ENCODE measurements around the gene ATP7B.

DNA sequence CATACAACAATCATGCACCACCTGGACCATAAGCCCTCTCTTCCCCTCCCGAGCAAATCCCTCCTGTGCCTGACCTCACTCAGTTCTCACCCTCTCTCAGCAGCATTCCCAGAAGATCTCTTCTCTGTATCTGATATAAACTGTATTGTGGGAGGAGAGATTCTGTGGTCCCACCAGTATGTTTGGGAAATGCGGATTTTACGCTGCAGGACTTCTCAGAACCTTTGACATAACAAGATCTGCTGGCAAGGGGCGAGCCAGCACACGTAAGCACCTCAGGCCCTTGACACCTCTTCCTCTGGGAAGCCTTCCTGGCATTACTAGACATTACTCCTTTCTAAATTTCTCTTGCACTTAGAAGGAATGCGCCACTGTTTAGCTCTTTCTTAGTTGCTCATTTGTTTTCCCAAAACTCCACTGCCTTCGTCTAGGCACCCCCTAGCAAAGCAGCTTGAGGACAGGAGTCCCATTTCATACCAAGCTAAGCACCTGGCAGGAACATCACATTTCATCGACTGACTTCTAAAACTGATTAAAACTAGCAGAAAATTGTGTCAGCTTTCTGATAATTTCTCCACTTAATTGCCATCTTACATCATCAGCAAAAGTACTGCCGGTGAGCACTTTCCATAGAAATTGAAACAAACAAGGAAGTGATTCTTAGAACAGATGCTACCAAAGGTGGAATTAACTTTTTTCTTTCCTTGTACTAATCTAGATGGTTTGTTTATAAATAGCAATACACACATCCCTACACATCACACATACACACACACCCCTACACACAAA lies 86.3 kb downstream of the ATP7B start:
- no peak for TF ChIP-seq POLR2A (IDR thresholded peaks at IDR 0.05; ENCODE audit: low read depth, low read length)
- TF ChIP-seq POLR2AphosphoS5 (IDR thresholded peaks at IDR 0.05; ENCODE audit: low read depth, low read length) = no peak
